HG03135 (cell line): Measurements from ENCODE around the gene CHCHD4.
"Not testable (repeated sequence)": the region's sequence is repeated elsewhere in the genome, so short reads cannot be mapped to it uniquely, and the experiment has no call there.

Experiments
- ATAC-seq: cut with Tn5 transposase; IDR thresholded peaks from one replicate; pipeline ENCODE4 v1.9.1; 2021; ENCODE audit warnings: mild to moderate bottlenecking, moderate library complexity; ENCODE audit not compliant: unreplicated experiment

The CHCHD4 gene

DNA sequence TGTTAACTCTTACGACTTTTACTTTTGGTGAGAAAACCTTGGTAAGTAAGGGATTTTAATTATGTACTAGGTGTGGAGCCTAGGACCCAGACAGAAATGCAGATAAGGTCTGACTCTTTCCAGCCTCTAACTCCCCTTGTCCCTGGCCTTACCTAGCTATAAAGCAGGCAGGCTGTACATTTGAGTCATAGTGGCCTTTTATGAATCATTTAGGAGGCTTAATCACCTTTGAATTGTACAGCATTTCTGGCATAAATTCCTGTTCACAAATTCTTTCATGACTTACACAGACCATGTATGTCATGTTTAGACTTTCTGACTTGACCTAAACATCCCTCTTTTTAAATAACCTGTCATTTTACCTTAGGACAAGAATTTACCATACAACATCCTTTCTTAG, 47.4 kb downstream of the CHCHD4 start:
- ATAC-seq, result no peak

DNA sequence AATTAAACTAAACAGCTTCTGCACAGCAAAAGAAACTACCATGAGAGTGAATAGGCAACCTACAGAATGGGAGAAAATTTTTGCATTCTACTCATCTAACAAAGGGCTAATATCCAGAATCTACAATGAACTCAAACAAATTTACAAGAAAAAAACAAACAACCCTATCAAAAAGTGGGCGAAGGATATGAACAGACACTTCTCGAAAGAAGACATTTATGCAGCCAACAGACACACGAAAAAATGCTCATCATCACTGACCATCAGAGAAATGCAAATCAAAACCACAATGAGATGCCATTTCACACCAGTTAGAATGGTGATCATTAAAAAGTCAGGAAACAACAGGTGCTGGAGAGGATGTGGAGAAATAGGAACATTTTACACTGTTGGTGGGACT, 49.4 kb downstream of the CHCHD4 start:
- not testable (repeated sequence) for ATAC-seq

DNA sequence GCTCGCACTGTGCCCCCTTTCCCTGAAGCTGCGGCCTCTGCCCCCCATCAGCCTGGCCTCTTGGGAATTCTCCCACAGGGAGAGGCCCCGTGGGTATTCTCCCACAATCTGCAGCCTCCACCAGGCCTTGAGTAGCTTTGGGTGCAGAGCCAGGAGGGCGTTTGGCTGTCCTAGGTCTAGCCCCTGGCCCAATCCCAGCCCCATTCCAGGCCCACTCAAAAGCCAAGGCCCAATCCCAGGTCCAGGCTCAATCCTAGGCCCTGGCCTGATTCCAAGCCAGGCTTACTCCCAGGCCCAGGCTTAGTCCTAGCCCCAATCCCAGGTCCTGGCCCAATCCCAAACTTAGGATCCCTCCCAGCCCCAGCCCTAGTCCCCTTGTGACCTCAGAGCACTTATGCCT, 59.8 kb downstream of the CHCHD4 start:
- no peak for ATAC-seq

DNA sequence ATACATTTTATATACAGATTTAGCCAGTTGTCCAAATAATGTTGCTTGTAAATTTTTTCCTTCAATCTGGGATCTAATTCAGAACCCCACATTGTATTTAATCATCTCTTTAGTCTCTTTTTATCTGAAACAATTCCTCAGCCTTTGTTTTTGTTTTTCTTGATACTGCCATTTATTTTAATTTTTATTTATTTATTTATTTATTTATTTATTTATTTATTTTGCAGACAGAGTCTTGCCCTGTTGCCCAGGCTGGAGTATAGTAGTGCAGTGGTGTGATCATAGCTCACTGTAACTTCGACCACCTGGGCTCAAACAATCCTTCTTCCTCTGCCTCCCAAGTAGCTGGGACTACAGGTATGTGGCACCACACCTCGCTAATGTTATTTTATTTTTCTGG, 61.5 kb downstream of the CHCHD4 start:
- ATAC-seq, result no peak
